GM21447 (cell line): Measurements from ENCODE around the gene NDUFS5.
"Not testable (repeated sequence)": the region's sequence is repeated elsewhere in the genome, so short reads cannot be mapped to it uniquely, and the experiment has no call there.

Experiments used
- ATAC-seq: cut with Tn5 transposase; IDR thresholded peaks from one replicate; pipeline ENCODE4 v1.9.1; 2021; ENCODE audit not compliant: unreplicated experiment

NDUFS5 gene

GRCh38 chr1:39061951-39062350, 35.8 kb downstream of the NDUFS5 start:
- no peak for ATAC-seq

- ATAC-seq: no peak
Measured at GRCh38 chr1:39063191-39063590, 37.0 kb downstream of the NDUFS5 start.

DNA sequence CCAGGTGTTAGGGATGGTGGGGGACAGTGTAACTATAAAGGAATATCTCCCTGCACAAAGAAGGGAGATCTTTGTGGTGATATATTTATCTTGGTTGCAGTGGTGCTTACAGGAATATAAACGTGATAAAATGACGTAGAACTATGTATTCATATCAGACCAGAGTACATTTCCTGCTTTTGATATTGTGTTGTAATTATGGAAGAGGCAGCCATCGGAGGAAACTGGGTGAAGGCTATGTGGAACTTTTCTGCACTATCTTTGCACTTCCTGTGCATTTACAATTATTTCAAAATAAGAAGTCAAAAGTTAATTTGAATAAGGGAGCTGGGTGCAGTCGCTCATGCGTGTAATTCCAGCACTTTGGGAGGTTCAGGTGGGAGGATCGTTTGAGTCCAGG, 37.6 kb downstream of the NDUFS5 start:
- no peak for ATAC-seq

- no peak for ATAC-seq
Measured at GRCh38 chr1:39065542-39065941, 39.4 kb downstream of the NDUFS5 start.

DNA sequence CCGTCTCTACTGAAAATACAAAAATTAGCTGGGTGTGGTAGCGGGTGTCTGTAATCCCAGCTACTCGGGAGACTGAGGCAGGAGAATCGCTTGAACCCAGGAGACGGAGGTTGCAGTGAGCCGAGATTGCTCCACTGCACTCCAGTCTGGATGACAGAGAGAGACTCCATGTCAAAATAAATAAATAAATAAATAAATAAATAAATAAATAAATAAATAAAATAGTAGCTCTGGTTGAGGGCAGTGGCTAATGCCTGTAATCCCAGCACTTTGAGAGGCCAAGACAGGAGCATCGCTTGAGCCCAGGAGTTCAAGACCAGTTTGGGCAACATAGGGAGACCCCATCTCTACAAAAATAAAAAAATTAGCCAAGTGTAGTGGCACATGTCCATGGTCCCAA, 42.1 kb downstream of the NDUFS5 start:
- not testable (repeated sequence) for ATAC-seq

GRCh38 chr1:39071557-39071956, 45.4 kb downstream of the NDUFS5 start:
- not testable (repeated sequence) for ATAC-seq

DNA sequence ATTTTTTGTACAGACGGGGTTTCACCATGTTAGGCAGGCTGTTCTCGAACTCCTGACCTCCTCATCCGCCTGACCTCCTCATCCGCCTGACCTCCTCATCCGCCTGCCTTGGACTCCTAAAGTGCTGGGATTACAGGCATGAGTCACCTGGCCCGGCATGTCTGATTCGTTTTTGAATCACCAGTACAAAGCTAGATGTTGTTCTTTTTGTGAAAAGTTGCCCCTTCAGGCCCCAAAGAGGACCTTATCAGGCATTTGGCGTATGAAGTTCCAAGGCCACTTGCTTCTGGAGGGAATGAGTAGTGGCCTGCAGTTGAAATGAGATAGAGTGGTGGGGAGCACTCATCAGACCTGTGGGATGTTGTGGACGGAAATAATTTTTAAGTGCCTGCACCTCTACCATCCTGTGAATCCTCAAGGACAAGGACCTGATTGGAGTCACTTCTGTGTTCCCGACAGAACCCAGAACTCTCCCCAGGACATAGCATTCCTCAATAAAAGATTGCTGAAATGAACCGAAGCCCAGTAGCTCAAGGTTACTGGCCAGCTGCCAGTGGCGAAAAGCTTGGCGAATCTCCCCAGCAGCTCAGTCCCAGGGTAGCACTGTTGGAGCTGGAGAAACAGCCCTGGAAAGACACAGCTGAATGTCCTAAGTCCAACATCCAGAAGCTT, 50.1 kb downstream of the NDUFS5 start:
- ATAC-seq: no peak

- no peak for ATAC-seq
Measured at GRCh38 chr1:39076799-39077148, 50.6 kb downstream of the NDUFS5 start.

- no peak for ATAC-seq
Measured at GRCh38 chr1:39080269-39080826, 54.2 kb downstream of the NDUFS5 start.

GRCh38 chr1:39080831-39081270, 54.7 kb downstream of the NDUFS5 start:
- ATAC-seq: no peak

DNA sequence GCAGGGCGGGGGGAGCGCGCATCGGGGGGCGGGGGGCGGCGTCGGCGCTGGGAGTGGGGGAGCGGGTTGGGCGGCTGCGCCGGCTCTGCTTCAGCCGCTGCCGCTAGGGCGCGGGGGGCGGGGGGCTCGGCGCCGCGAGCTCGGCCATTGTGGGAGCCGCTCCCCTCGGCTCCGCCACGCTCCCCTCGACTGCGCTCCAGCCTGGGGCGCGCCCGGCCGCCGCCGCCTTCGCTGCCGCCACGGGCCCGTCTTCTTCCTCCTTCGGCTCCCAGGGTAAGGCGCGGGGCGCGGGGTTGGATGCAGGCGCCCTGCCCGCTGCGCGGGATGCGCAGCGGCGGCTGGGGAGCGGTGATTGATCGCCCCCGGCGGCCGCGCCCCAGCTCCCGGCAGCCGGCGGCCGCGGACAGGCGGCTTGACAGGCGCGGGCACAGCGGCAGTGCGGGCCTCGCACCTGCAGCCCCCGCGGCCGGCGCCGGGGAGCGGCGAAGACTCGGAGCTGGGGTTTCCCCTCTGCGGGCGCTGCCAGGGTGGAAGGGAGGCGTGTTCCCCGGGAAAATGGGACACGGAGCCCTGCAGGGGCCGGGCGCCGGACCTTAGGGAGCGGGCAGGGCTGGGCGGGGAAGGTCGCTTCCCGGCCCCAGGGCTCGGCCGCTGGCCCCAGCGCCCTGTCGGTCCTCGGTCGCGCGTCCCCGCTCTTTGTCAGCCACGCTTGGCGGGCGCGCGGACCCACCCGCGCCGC, 55.3 kb downstream of the NDUFS5 start:
- ATAC-seq: no peak

DNA sequence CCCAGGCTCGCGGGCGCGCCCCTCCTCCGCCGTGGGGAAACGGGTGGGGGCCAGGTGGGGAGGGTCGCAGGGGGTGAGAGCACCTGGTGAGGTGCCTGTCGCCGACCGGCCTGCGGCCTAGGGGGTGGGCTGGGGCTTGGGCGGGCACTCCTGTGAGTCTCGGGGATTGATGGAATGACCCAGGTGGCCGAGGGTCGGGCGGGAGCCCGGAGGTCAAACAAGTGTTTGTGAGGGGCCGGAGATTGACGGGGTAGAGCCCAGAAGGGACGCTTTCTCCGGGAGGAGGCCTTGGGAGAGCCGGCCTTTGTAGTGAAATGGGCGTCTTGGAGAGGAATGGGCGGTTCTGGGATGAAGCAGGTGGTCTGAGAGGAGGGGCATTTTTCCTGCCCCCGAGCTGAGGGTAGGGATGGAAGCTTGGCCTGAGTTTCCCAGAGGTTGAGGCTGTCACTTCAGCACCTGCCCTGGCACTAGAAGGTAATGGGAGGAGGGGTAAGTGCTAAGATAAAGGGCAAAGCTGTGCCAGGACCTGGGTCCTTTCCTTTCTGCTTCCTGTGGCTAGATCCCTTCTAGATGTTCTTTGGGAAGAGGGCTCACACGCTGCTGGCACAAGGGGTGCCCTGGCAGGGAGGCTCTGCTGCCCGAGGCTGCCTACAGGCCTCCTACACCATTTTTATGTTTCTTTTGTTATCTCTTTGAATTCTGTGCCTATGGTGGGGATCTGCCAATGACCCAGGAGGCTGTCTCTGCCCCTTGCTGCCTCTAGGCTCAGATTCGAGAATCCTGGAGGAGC, 56.1 kb downstream of the NDUFS5 start:
- no peak for ATAC-seq

DNA sequence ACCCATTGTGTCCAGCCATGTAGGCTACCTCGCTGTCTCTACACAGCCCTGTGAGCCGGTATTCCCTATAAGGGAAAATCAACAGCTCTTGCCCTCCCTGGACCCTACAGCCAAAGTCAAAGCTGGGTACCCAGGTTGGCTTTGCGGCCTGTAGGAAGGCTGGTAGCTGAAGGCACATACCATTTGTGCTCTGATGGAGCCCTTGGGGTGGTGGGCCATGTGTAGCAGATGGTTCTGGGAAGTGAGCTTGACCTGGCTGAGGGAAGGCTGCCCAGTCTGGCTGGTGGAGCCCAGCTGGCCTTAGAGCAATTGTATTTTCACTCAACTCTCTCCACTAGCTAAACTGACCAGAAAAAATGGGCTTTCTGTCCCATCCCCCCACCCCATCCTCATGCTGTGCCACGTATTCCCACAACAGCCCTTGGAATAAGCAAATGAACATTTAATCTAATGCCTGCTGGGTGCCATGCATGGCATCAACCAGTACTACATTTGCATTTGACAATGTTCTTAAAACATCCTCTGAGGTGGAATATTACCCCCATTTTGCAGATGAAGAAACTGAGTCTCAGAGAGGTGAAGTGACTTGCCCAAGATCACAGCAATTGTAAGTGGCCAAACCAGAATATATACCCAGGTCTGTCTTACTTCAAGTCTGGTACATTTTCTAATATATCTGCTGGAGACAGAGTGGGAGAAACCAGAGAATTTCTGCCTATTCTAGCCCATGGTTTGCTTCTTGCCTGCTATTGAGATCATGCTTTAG, 56.8 kb downstream of the NDUFS5 start:
- ATAC-seq: no peak

GRCh38 chr1:39084191-39084590, 58.0 kb downstream of the NDUFS5 start:
- ATAC-seq: no peak
